Endothelial cell of umbilical vein (primary cell): Measurements from ENCODE around the gene PTX3. TPM values are rescaled to one million over a fixed set of nuclear protein-coding genes. Genes with fewer than 3 reads are reported as not detected.

Experiments used
- BruUV-seq: library from RNA; stranded (reverse); fragments of 400-500 nt; replicated peaks from 2 replicates; lab custom pipeline; 2021; lab: Mats Ljungman, UMichigan
- CTCF ChIA-PET: fragments of 300-600, 350-600 bp; sonication (Branson Sonifier 250); formaldehyde crosslinking; loops from one replicate; lab custom pipeline; 2021; ENCODE audit warnings: antibody characterized with exemption, inconsistent platforms; lab: Charles Lee
- POLR2A ChIA-PET: fragments of 300-600, 350-600 bp; sonication (Branson Sonifier 250); formaldehyde crosslinking; loops from one replicate; lab custom pipeline; 2021; ENCODE audit warnings: antibody characterized with exemption, inconsistent platforms; lab: Charles Lee
- DNase-seq: peaks from one replicate; pipeline ENCODE4 v3.0.0-alpha.2; 2011; ENCODE audit warnings: low read depth, low spot score
- FAIRE-seq: peaks from 2 replicates; lab custom pipeline; 2011; peaks lifted over from hg19 to GRCh38; lab: Jason Lieb, UNC
- H2AFZ ChIP-seq: 2 replicates; pipeline ENCODE4 v1.6.0; 2012; ENCODE audit warnings: low read depth, low read length, control low read depth, inconsistent platforms
- H3K27ac ChIP-seq: 2 replicates; pipeline ENCODE4 v1.5.1; 2011; ENCODE audit warnings: low read depth, mild to moderate bottlenecking, control low read depth, low read length, moderate library complexity; ENCODE audit not compliant: insufficient read depth
- H3K27me3 ChIP-seq, 2 experiments: 2 replicates each; pipeline versions ENCODE4 v1.6.0 to v1.6.1; 2011; ENCODE audit warnings: low read length in 2 of 2, mixed read lengths in 1 of 2; ENCODE audit not compliant: control insufficient read depth in 2 of 2, insufficient read depth in 2 of 2
- H3K36me3 ChIP-seq, 2 experiments: 2 replicates in 1 of 2; 3 replicates in 1 of 2; pipeline ENCODE4 v1.5.1; 2011; ENCODE audit warnings: low read length in 2 of 2, mild to moderate bottlenecking in 1 of 2, moderate library complexity in 1 of 2; ENCODE audit not compliant: control insufficient read depth in 2 of 2, insufficient read depth in 2 of 2; ENCODE audit errors: extremely low read depth in 1 of 2
- H3K4me1 ChIP-seq: 3 replicates; pipeline ENCODE4 v1.5.1; 2011; ENCODE audit warnings: mild to moderate bottlenecking, low read length; ENCODE audit not compliant: control insufficient read depth, insufficient read depth; ENCODE audit errors: extremely low read depth
- H3K4me2 ChIP-seq: 2 replicates; pipeline ENCODE4 v1.6.1; 2011; ENCODE audit warnings: low read length, control low read depth, mixed read lengths; ENCODE audit not compliant: insufficient read depth
- H3K4me3 ChIP-seq, 3 experiments: fragments of 200-600 bp in 1 of 3; sonication (generic), shearing (Covaris generic) in 1 of 3; replicated peaks in 1 of 3; 2 replicates each; pipeline ENCODE4 v1.5.1; 2011 to 2016; ENCODE audit warnings: control low read depth in 3 of 3, low read length in 3 of 3, mild to moderate bottlenecking in 2 of 3, inconsistent platforms in 1 of 3, low read depth in 1 of 3, moderate library complexity in 1 of 3; ENCODE audit not compliant: insufficient read depth in 1 of 3
- H3K79me2 ChIP-seq: 2 replicates; pipeline ENCODE4 v1.6.0; 2012; ENCODE audit warnings: low read length, inconsistent platforms; ENCODE audit not compliant: control insufficient read depth, insufficient read depth
- H3K9ac ChIP-seq: replicated peaks from 2 replicates; pipeline ENCODE3; 2011; ENCODE audit warnings: low read length, control low read depth; ENCODE audit not compliant: insufficient read depth; ENCODE audit errors: extremely low read depth
- H3K9me1 ChIP-seq: replicated peaks from 3 replicates; pipeline ENCODE4 v1.6.0; 2011; ENCODE audit warnings: mild to moderate bottlenecking, low read length; ENCODE audit not compliant: control insufficient read depth, insufficient read depth; ENCODE audit errors: extremely low read depth
- H3K9me3 ChIP-seq: replicated peaks from 2 replicates; pipeline ENCODE4 v1.5.1; 2012; ENCODE audit warnings: low read length, inconsistent platforms; ENCODE audit not compliant: control insufficient read depth, insufficient read depth
- H4K20me1 ChIP-seq: replicated peaks from 2 replicates; pipeline ENCODE3; 2011; ENCODE audit warnings: mild to moderate bottlenecking, low read length; ENCODE audit not compliant: control insufficient read depth, insufficient read depth; ENCODE audit errors: extremely low read depth
- EZH2 ChIP-seq: IDR thresholded peaks from 2 replicates; pipeline ENCODE4 v1.6.1; 2012; ENCODE audit warnings: borderline replicate concordance, low read depth, mild to moderate bottlenecking, moderate library complexity, low read length, inconsistent platforms; ENCODE audit not compliant: severe bottlenecking
- FOS ChIP-seq: IDR thresholded peaks from 2 replicates; pipeline ENCODE4 v1.6.1; 2011; ENCODE audit warnings: mild to moderate bottlenecking, low read length, moderate library complexity, borderline replicate concordance; ENCODE audit not compliant: insufficient read depth
- GATA2 ChIP-seq: IDR thresholded peaks from 2 replicates; pipeline ENCODE4 v1.7.0; 2011; ENCODE audit warnings: low read depth, mild to moderate bottlenecking, moderate library complexity, mixed read lengths, low read length; ENCODE audit not compliant: insufficient read length, insufficient read depth
- JUN ChIP-seq: IDR thresholded peaks from 2 replicates; pipeline ENCODE4 v1.6.1; 2011; ENCODE audit warnings: borderline replicate concordance, low read depth; ENCODE audit not compliant: insufficient read length, insufficient read depth
- MYC ChIP-seq: IDR thresholded peaks from one replicate; pipeline ENCODE4 v1.6.1; 2011; ENCODE audit warnings: mild to moderate bottlenecking, low read depth, low read length
- POLR2A ChIP-seq: IDR thresholded peaks from 2 replicates; pipeline ENCODE4 v1.6.1; 2012; ENCODE audit warnings: low read depth, mild to moderate bottlenecking, control low read depth, low read length
- POLR2AphosphoS5 ChIP-seq: IDR thresholded peaks from 2 replicates; pipeline ENCODE4 v1.6.1; 2012; ENCODE audit warnings: low read depth, mild to moderate bottlenecking, control low read depth, low read length, moderate library complexity; ENCODE audit not compliant: insufficient read depth
- dilution Hi-C: fragments of 300-500 bp; cut with MboI; formaldehyde crosslinking; loops from one replicate; pipeline ENCODE4 v1.15.0; 2019; ENCODE audit warnings: low sequenced_read_pairs; ENCODE audit not compliant: extremely low pct_ligation_motif_present
- intact Hi-C: fragments of 100-400 bp; cut with micrococcal nuclease; formaldehyde crosslinking; loops from one replicate; pipeline ENCODE4 v1.10.0; 2022
- polyA plus RNA-seq, 4 experiments: library from polyadenylated mRNA; depleted of rRNA in 3 of 4; stranded (reverse) in 3 of 4; unstranded in 1 of 4; fragments of >200 nt; gene quantifications; 2 replicates each; pipeline versions ENCODE4 v1.2.1 to v1.2.3, GENCODE V29; 2011 to 2012; ENCODE audit warnings: missing spikeins in 1 of 4
- total RNA-seq: library from RNA; stranded (reverse); gene quantifications from 2 replicates; pipeline ENCODE4 v1.2.3, GENCODE V29; 2021
- TF ChIP-seq, protein P1 (sequence below): IDR thresholded peaks from 2 replicates; pipeline ENCODE4 v1.6.1; 2011; ENCODE audit not compliant: insufficient read depth, insufficient read length
- TF ChIP-seq, protein P2 (sequence below), 2 donors: IDR thresholded peaks; 1 replicate in 1 of 2; 2 replicates in 1 of 2; pipeline ENCODE4 v1.5.1; 2011; ENCODE audit warnings: low read length in 2 of 2, mild to moderate bottlenecking in 2 of 2, moderate library complexity in 2 of 2, control low read depth in 1 of 2, inconsistent platforms in 1 of 2, low read depth in 1 of 2; ENCODE audit not compliant: insufficient read depth in 1 of 2; ENCODE audit errors: extremely low read depth in 1 of 2

Gene PTX3
- total and polyA plus RNA-seq, 2 donors (not counting 3 experiments of a cell fraction or from before 2014, with no cell fraction given): 122 to 172 TPM

DNA sequence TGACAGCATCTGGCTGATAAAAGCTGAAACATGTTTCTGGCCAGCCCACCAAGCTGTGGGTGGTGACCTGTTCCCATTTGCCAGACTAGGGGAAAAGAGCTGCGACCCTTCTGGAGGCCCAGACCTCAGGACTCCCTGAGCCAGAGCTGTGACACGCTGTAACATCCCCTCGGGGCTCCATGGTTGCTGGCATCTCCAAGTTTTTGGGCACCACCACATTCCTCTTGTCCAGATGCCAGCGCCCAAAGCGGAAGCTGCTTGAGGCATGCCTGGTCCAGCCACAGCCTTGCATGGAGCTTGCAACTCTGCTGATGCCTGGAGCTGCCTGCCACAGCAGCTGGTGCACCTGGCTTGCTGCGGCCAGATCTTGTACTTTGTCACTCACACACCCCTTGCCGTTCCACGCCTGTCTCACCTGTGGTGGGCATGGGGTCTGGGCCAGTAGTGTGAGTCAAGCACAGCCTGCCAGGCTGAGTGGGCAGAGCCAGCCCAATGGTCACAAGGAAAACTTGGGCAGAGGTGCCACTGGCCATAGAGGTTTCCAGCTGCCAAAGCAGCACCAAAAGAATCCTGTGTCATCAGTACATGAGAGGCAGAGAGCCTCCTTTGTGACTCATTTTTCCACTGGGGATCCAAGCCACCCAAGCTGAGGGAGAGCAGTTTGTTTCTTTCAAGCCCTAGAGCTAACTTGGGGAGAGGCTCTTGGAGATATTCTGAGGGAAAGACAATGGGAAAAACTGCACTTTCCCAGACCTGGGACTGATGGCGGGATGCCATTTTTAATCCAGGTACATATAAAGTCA is 45.7 kb upstream of the PTX3 start:
- DNase-seq: no peak
- intact Hi-C loops: no loop called here
- CTCF ChIA-PET: interaction anchor here (2.0 kb wide), 1 partner anchor 9 kb away, joined by 5 read pairs; no protein-coding TSS in a partner anchor

More for the DNA sequence above, 45.7 kb upstream of the PTX3 start:
- Histone ChIP-seq H3K4me1 (peaks cover 18% of the 10 kb centered on the region), H3K36me3 (no peaks in the 10 kb centered on the region), H3K9ac (no peak overlapping the region), H3K4me2 (no peak overlapping the region), H3K9me1 (no peaks in the 10 kb centered on the region), H3K27ac (no peak overlapping the region), H3K79me2 (peaks cover 3% of the 10 kb centered on the region), H3K9me3 (no peaks in the 10 kb centered on the region), H3K4me3 (no peak overlapping the region), H4K20me1 (no peaks in the 10 kb centered on the region), H2AFZ (no peak overlapping the region), H3K27me3 (no peaks in the 10 kb centered on the region)
- no TSS peak for BruUV-seq
- dilution Hi-C loops: no loop called here
- POLR2A ChIA-PET: no interaction called here
- TF ChIP-seq MYC (no peak), POLR2A (no peak), FOS (no peak), POLR2AphosphoS5 (no peak), EZH2 (no peak), JUN (no peak), GATA2 (no peak)
- TF ChIP-seq, protein P1, sequence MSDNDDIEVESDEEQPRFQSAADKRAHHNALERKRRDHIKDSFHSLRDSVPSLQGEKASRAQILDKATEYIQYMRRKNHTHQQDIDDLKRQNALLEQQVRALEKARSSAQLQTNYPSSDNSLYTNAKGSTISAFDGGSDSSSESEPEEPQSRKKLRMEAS: no peak
- TF ChIP-seq, protein P2, sequence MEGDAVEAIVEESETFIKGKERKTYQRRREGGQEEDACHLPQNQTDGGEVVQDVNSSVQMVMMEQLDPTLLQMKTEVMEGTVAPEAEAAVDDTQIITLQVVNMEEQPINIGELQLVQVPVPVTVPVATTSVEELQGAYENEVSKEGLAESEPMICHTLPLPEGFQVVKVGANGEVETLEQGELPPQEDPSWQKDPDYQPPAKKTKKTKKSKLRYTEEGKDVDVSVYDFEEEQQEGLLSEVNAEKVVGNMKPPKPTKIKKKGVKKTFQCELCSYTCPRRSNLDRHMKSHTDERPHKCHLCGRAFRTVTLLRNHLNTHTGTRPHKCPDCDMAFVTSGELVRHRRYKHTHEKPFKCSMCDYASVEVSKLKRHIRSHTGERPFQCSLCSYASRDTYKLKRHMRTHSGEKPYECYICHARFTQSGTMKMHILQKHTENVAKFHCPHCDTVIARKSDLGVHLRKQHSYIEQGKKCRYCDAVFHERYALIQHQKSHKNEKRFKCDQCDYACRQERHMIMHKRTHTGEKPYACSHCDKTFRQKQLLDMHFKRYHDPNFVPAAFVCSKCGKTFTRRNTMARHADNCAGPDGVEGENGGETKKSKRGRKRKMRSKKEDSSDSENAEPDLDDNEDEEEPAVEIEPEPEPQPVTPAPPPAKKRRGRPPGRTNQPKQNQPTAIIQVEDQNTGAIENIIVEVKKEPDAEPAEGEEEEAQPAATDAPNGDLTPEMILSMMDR (IDR thresholded peaks at IDR 0.05; ENCODE audit: extremely low read depth in 1 of 2, insufficient read depth in 1 of 2, low read depth in 1 of 2, low read length in 2 of 2): no peak
- FAIRE-seq: no peak
